SH-SY5Y (cell line): ENCODE measurements around the gene RAI14.

Experiments used
- GATA2 ChIP-seq: IDR thresholded peaks from 2 replicates; pipeline ENCODE4 v1.6.1; 2011; ENCODE audit warnings: mild to moderate bottlenecking, low read depth, low read length
- GATA3 ChIP-seq: IDR thresholded peaks from 2 replicates; pipeline ENCODE4 v1.6.1; 2011; ENCODE audit warnings: low read depth, mild to moderate bottlenecking, low read length, moderate library complexity

DNA sequence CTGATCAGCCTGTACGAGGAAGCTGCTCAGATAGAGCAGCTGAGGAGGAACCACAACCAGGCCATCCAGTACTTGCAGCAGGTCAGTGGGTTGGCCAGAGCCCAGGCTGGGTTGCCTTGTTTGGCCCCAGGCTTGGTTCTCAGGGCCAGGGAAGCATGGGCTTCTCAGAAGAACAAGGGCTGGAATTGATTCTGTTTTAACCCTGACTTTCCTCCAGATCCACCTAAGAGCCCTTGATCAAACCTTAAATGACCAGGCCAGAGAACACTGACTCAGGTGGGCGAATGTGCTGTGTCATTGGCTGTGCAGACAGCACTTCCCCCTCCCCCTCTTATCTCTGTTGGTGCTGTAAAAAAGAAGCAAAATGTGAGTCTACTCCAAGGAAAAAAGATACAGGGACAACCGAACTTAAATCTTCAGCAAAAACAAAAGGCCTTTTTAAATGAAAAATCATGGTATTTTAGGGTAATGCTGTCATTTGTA is 210.9 kb downstream of the RAI14 start:
- TF ChIP-seq GATA3: no peak
- no peak for TF ChIP-seq GATA2
